MM.1S (cell line): ENCODE results near the gene CAMK2A.

ENCODE experiments used
- EZH2 ChIP-seq: fragments of 300-600 bp; sonication (generic); optimal IDR thresholded peaks from 2 replicates; pipeline ENCODE3; 2017; ENCODE audit warnings: low read depth, mild to moderate bottlenecking, antibody characterized with exemption, low read length, mixed read lengths
- EZH2phosphoT487 ChIP-seq: fragments of 300-600 bp; sonication (generic); IDR thresholded peaks from 2 replicates; pipeline ENCODE4 v1.6.1; 2018; ENCODE audit warnings: antibody characterized with exemption, low read length
- TF ChIP-seq, protein P1 (sequence below): fragments of 300-600 bp; sonication (generic); IDR thresholded peaks from 2 replicates; pipeline ENCODE4 v1.5.1; 2016; ENCODE audit warnings: antibody characterized with exemption, low read length, mixed read lengths

DNA sequence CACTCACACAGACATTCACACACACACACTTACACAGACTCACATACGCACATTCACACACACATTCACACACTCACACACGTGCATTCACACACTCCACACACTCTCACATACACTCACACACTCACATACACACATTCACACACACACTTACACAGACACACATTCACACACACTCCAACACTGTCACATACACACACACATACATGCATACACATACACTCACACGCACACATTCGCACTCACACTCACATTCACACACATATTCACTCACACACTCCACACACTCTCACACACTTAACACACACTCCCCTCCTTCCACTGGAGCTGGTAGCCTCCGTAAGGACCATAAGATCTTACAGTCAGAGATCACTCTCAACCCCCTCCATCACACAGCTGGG is 26.2 kb downstream of the CAMK2A start:
- TF ChIP-seq EZH2 = no peak
- TF ChIP-seq, protein P1, sequence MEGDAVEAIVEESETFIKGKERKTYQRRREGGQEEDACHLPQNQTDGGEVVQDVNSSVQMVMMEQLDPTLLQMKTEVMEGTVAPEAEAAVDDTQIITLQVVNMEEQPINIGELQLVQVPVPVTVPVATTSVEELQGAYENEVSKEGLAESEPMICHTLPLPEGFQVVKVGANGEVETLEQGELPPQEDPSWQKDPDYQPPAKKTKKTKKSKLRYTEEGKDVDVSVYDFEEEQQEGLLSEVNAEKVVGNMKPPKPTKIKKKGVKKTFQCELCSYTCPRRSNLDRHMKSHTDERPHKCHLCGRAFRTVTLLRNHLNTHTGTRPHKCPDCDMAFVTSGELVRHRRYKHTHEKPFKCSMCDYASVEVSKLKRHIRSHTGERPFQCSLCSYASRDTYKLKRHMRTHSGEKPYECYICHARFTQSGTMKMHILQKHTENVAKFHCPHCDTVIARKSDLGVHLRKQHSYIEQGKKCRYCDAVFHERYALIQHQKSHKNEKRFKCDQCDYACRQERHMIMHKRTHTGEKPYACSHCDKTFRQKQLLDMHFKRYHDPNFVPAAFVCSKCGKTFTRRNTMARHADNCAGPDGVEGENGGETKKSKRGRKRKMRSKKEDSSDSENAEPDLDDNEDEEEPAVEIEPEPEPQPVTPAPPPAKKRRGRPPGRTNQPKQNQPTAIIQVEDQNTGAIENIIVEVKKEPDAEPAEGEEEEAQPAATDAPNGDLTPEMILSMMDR = no peak
- TF ChIP-seq EZH2phosphoT487 = no peak
